ENCODE measurements around the gene IFNL1. TPM values are rescaled to one million over a fixed set of nuclear protein-coding genes. Genes with fewer than 3 reads are reported as not detected.

Gene IFNL1
- total and polyA plus RNA-seq, 2 donors (not counting 1 experiment from before 2014, with no cell fraction given) = not detected

GRCh38 chr19:39328046-39328705, 32.0 kb downstream of the IFNL1 start:
- no peak overlapping the region for H3K9ac ChIP-seq (ENCODE audit: low read length)
- no peaks in the 10 kb centered on the region for H3K27me3 ChIP-seq (replicated peaks in 1 of 4; ENCODE audit: control extremely low read depth in 1 of 4, control insufficient read depth in 3 of 4, insufficient read depth in 4 of 4, low read length in 3 of 4)
- H2AFZ ChIP-seq (ENCODE audit: insufficient read depth, low read depth, low read length, poor library complexity, severe bottlenecking) = no peak overlapping the region
- ATAC-seq (ENCODE audit: low read depth) (peak; percentile 92), DNase-seq (peak; percentile 78)
- peaks cover 65% of the 10 kb centered on the region for H3K79me2 ChIP-seq (ENCODE audit: control insufficient read depth, insufficient read depth, low read length)
- peaks cover 30% of the 10 kb centered on the region for H3K4me1 Mint-ChIP-seq
- no peaks in the 10 kb centered on the region for H3K9me3 ChIP-seq (ENCODE audit: control extremely low read depth in 1 of 3, control insufficient read depth in 2 of 3, insufficient read depth in 1 of 3, low read length in 2 of 3)
- CTCF ChIA-PET = interaction anchor here (0.6 to 6.5 kb wide), 10 partner anchors 9 to 223 kb away, joined by 3 to 66 read pairs (median 3); partner anchors contain the start of genes GMFG and SYCN
- no peaks in the 10 kb centered on the region for H3K9me3 Mint-ChIP-seq (ENCODE audit: insufficient read depth)
- H3K27ac Mint-ChIP-seq = no peak overlapping the region
- H3K4me3 ChIP-seq (ENCODE audit: control extremely low read depth in 1 of 5, extremely low read depth in 1 of 5, insufficient read depth in 1 of 5, low read depth in 2 of 5, low read length in 4 of 5) = no peak overlapping the region
- 42% methylated on average over 14 of the region's 17 CpGs for WGBS (ENCODE audit: insufficient coverage)
- intact Hi-C loops (cut with micrococcal nuclease) = loop anchor here (1.0 to 5.0 kb wide), 5 partner anchors 13 to 926 kb away; partner anchors contain the start of gene FAM98C
- no peak overlapping the region for H3K4me2 ChIP-seq (replicated peaks; ENCODE audit: low read depth, low read length, poor library complexity, severe bottlenecking)
- no peaks in the 10 kb centered on the region for H3K27me3 Mint-ChIP-seq
- POLR2A ChIA-PET = interaction anchor here (0.7 kb wide), 1 partner anchor 10 kb away, joined by 3 read pairs; no protein-coding TSS in a partner anchor
- TF ChIP-seq CTCF (IDR thresholded peaks at IDR 0.05) (peak; percentile 94), EZH2 (IDR thresholded peaks at IDR 0.05; ENCODE audit: borderline replicate concordance, insufficient read depth, low read depth, low read length, poor library complexity, severe bottlenecking) (no peak)
- peaks cover 5 to 11% of the 10 kb centered on the region in 2 donors for H3K4me1 ChIP-seq (ENCODE audit: control insufficient read depth in 2 of 2, insufficient read depth in 2 of 2, low read length in 2 of 2)
- peaks cover 8 to 48% of the 10 kb centered on the region in 2 experiments for H3K36me3 ChIP-seq (replicated peaks in 1 of 2; ENCODE audit: control extremely low read depth in 1 of 2, control insufficient read depth in 1 of 2, extremely low read depth in 1 of 2, insufficient read depth in 2 of 2, low read length in 1 of 2)
- no peak overlapping the region for H3K27ac ChIP-seq (ENCODE audit: low read length in 2 of 2)
- H4K20me1 ChIP-seq (ENCODE audit: control insufficient read depth, insufficient read depth, low read length, poor library complexity, severe bottlenecking) = peaks cover 53% of the 10 kb centered on the region
- H3K4me3 Mint-ChIP-seq = no peak overlapping the region

- peaks cover 82% of the 10 kb centered on the region for H3K79me2 ChIP-seq (ENCODE audit: control insufficient read depth, insufficient read depth, low read length)
- no peak for ATAC-seq (ENCODE audit: low read depth)
- H3K27me3 ChIP-seq (replicated peaks in 1 of 4; ENCODE audit: control extremely low read depth in 1 of 4, control insufficient read depth in 3 of 4, insufficient read depth in 4 of 4, low read length in 3 of 4) = no peaks in the 10 kb centered on the region
- H3K4me2 ChIP-seq (replicated peaks; ENCODE audit: low read depth, low read length, poor library complexity, severe bottlenecking) = no peak overlapping the region
- intact Hi-C loops (cut with micrococcal nuclease) = loop anchor here (5.0 kb wide), 2 partner anchors 118 to 928 kb away; partner anchors contain the start of gene FAM98C
- no peak for DNase-seq
- H3K36me3 ChIP-seq (replicated peaks in 1 of 2; ENCODE audit: control extremely low read depth in 1 of 2, control insufficient read depth in 1 of 2, extremely low read depth in 1 of 2, insufficient read depth in 2 of 2, low read length in 1 of 2) = peaks cover 8 to 48% of the 10 kb centered on the region in 2 experiments
- TF ChIP-seq EZH2 (IDR thresholded peaks at IDR 0.05; ENCODE audit: borderline replicate concordance, insufficient read depth, low read depth, low read length, poor library complexity, severe bottlenecking) (no peak), CTCF (IDR thresholded peaks at IDR 0.05) (no peak)
- H3K9ac ChIP-seq (ENCODE audit: low read length) = no peak overlapping the region
- Mint-ChIP-seq H3K4me3 (no peak overlapping the region), H3K27me3 (no peaks in the 10 kb centered on the region), H3K9me3 (ENCODE audit: insufficient read depth) (no peaks in the 10 kb centered on the region), H3K27ac (no peak overlapping the region), H3K4me1 (peaks cover 38% of the 10 kb centered on the region)
- H3K4me3 ChIP-seq (ENCODE audit: control extremely low read depth in 1 of 5, extremely low read depth in 1 of 5, insufficient read depth in 1 of 5, low read depth in 2 of 5, low read length in 4 of 5) = no peak overlapping the region
- peaks cover 59% of the 10 kb centered on the region for H4K20me1 ChIP-seq (ENCODE audit: control insufficient read depth, insufficient read depth, low read length, poor library complexity, severe bottlenecking)
- no peak overlapping the region for H3K27ac ChIP-seq (ENCODE audit: low read length in 2 of 2)
- WGBS (ENCODE audit: insufficient coverage) = 93% methylated on average over 3 of the region's 7 CpGs
- H3K9me3 ChIP-seq (ENCODE audit: control extremely low read depth in 1 of 3, control insufficient read depth in 2 of 3, insufficient read depth in 1 of 3, low read length in 2 of 3) = no peaks in the 10 kb centered on the region
- H2AFZ ChIP-seq (ENCODE audit: insufficient read depth, low read depth, low read length, poor library complexity, severe bottlenecking) = no peak overlapping the region
- CTCF ChIA-PET = interaction anchor here (0.6 to 6.5 kb wide), 4 partner anchors 208 to 901 kb away, joined by 3 to 66 read pairs (median 22); no protein-coding TSS in a partner anchor
- peaks cover 20 to 27% of the 10 kb centered on the region in 2 donors for H3K4me1 ChIP-seq (ENCODE audit: control insufficient read depth in 2 of 2, insufficient read depth in 2 of 2, low read length in 2 of 2)
- POLR2A ChIA-PET = no interaction called here
These were observed 33.7 kb downstream of the IFNL1 start for GRCh38 chr19:39329948-39330347.

All from B cell (primary cell).